Measurements from ENCODE around the gene ZNF521. TPM values are rescaled to one million over a fixed set of nuclear protein-coding genes. Genes with fewer than 3 reads are reported as not detected.

ZNF521 gene
- total and polyA plus RNA-seq, 2 of the 13 experiments (the other 11 are each of a cell fraction or from before 2014, with no cell fraction given), result 0.02 TPM; not detected in 1

DNA sequence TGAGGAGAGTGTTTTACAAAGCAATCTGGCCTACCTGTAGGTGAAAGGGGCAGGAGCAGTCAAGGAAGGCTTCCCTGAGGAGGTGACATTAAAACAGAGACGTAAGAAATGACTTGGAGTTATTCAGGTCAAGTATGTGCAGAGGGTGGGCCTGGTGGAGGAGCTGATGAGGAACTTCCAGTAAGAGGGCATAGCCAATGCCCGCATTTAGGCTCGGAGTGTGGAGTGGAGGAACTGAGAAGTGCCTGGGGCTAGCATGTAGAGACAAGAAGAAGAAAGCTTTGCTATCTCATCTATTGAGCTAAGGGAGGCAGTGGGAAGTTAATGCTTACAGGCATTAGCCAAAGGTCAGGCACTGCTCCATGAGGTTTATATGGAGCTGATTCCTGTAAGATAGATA lies 312.2 kb downstream of the ZNF521 start (continued):
- TF ChIP-seq MTERF4 (CRISPR knock-in tag; IDR thresholded peaks at IDR 0.05) (no peak), ATM (IDR thresholded peaks at IDR 0.05; ENCODE audit: borderline replicate concordance) (no peak), ZNF3 (CRISPR knock-in tag; IDR thresholded peaks at IDR 0.05) (no peak), SMAD9 (CRISPR knock-in tag; IDR thresholded peaks at IDR 0.05) (no peak), BRD4 (CRISPR knock-in tag; IDR thresholded peaks at IDR 0.05) (no peak), KAT7 (CRISPR knock-in tag; IDR thresholded peaks at IDR 0.05; ENCODE audit: borderline replicate concordance) (no peak), ZBTB42 (CRISPR knock-in tag; IDR thresholded peaks at IDR 0.05) (no peak), HNF1A (IDR thresholded peaks at IDR 0.05; ENCODE audit: low read depth) (no peak), HNF1A (CRISPR knock-in tag; IDR thresholded peaks at IDR 0.05; ENCODE audit: borderline replicate concordance) (no peak)

GRCh38 chr18:25038261-25038660 lies 313.7 kb downstream of the ZNF521 start:
- H3K79me2 ChIP-seq (ENCODE audit: insufficient read depth, low read length), result no peaks in the 10 kb centered on the region
- H3K4me1 ChIP-seq (ENCODE audit: insufficient read depth, low read length), result no peaks in the 10 kb centered on the region
- no peaks in the 10 kb centered on the region for H3K27me3 ChIP-seq (ENCODE audit: control insufficient read depth in 1 of 2, insufficient read depth in 2 of 2, low read length in 2 of 2)
- 57% methylated on average over 8 of the region's 8 CpGs for WGBS (ENCODE audit: low lambda C conversion rate)
- DNase-seq (ENCODE audit: low spot score) (no peak), FAIRE-seq (no peak), ATAC-seq (no peak)
- no peaks in the 10 kb centered on the region for H3K36me3 ChIP-seq (replicated peaks in 1 of 2; ENCODE audit: control insufficient read depth in 1 of 2, insufficient read depth in 2 of 2, low read length in 2 of 2)
- no peaks in the 10 kb centered on the region for H4K20me1 ChIP-seq (ENCODE audit: insufficient read depth, low read length)
- intact Hi-C loops (cut with micrococcal nuclease; ENCODE audit: unreplicated experiment) (no loop called here), in situ Hi-C loops (cut with HindIII; ENCODE audit: extremely low pct_ligation_motif_present, low pct_unique_long_range_greater_than_20kb) (no loop called here)
- no peaks in the 10 kb centered on the region for H3K9me3 ChIP-seq (ENCODE audit: low read length)
- H3K27ac ChIP-seq (ENCODE audit: extremely low read length, insufficient read depth, low read length), result no peak overlapping the region
- no peak overlapping the region for H3K9ac ChIP-seq (ENCODE audit: insufficient read depth, low read depth, low read length)
- BruUV-seq (replicated peaks), result no TSS peak
- POLR2A ChIA-PET, result no interaction called here
- CTCF ChIA-PET (ENCODE audit: low intra/inter-chr PET ratio, low total read pairs), result no interaction called here
- TF ChIP-seq THAP7 (CRISPR knock-in tag; IDR thresholded peaks at IDR 0.05) (no peak), NFE2L1 (CRISPR knock-in tag; IDR thresholded peaks at IDR 0.05; ENCODE audit: borderline replicate concordance) (no peak), EEA1 (CRISPR knock-in tag; IDR thresholded peaks at IDR 0.05; ENCODE audit: borderline replicate concordance) (no peak), TOE1 (CRISPR knock-in tag; IDR thresholded peaks at IDR 0.05) (no peak), MTERF4 (CRISPR knock-in tag; IDR thresholded peaks at IDR 0.05) (no peak)
- H2AFZ ChIP-seq (ENCODE audit: low read length), result no peak overlapping the region
- H3K4me2 ChIP-seq (ENCODE audit: low read depth, low read length), result no peak overlapping the region
- H3K4me3 ChIP-seq (replicated peaks in 1 of 3; ENCODE audit: insufficient read depth in 1 of 3, low read depth in 2 of 3, low read length in 3 of 3), result no peak overlapping the region
